Liver (tissue), 9 donors: ENCODE results near the gene GRAMD1A. TPM values are rescaled to one million over a fixed set of nuclear protein-coding genes. Genes with fewer than 3 reads are reported as not detected.
"Not testable (repeated sequence)": the region's sequence is repeated elsewhere in the genome, so short reads cannot be mapped to it uniquely, and the experiment has no call there.

ENCODE experiments used
- DNase-seq: peaks from one replicate; pipeline ENCODE4 v3.0.0-alpha.2; 2017; ENCODE audit warnings: low spot score
- H3K27ac ChIP-seq, 2 donors: one replicate each; pipeline ENCODE4 v1.7.0; 2013; ENCODE audit warnings: inconsistent platforms in 2 of 2, low read length in 2 of 2, control low read depth in 1 of 2, low read depth in 1 of 2, mild to moderate bottlenecking in 1 of 2
- H3K27me3 ChIP-seq, 4 donors: one replicate each; pipeline versions ENCODE4 v1.6.1 to v1.7.0; 2013; ENCODE audit warnings: low read length in 3 of 4, inconsistent platforms in 1 of 4, mild to moderate bottlenecking in 1 of 4, moderate library complexity in 1 of 4; ENCODE audit not compliant: control insufficient read depth in 4 of 4, insufficient read depth in 4 of 4
- H3K36me3 ChIP-seq, 4 donors: one replicate each; pipeline versions ENCODE4 v1.6.1 to v1.7.0; 2013; ENCODE audit warnings: low read length in 3 of 4, mild to moderate bottlenecking in 3 of 4, low read depth in 1 of 4, moderate library complexity in 1 of 4; ENCODE audit not compliant: control insufficient read depth in 4 of 4, insufficient read depth in 3 of 4
- H3K4me1 ChIP-seq, 4 donors: one replicate each; pipeline versions ENCODE4 v1.6.1 to v1.7.0; 2013; ENCODE audit warnings: low read length in 3 of 4, mild to moderate bottlenecking in 3 of 4, moderate library complexity in 1 of 4; ENCODE audit not compliant: control insufficient read depth in 4 of 4, insufficient read depth in 4 of 4
- H3K4me3 ChIP-seq, 3 donors: one replicate each; pipeline versions ENCODE4 v1.6.1 to v1.7.0; 2013; ENCODE audit warnings: low read length in 3 of 3, control low read depth in 1 of 3, low read depth in 1 of 3, mild to moderate bottlenecking in 1 of 3
- H3K9ac ChIP-seq, 2 donors: one replicate each; pipeline ENCODE4 v1.7.0; 2013; ENCODE audit warnings: low read length in 2 of 2, mild to moderate bottlenecking in 2 of 2, moderate library complexity in 2 of 2, control low read depth in 1 of 2, low read depth in 1 of 2
- H3K9me3 ChIP-seq, 4 donors: one replicate each; pipeline versions ENCODE4 v1.6.1 to v1.7.0; 2013; ENCODE audit warnings: low read length in 3 of 4; ENCODE audit not compliant: control insufficient read depth in 4 of 4
- CTCF ChIP-seq: fragments of 150-350 bp; IDR thresholded peaks from 2 replicates; pipeline ENCODE4 v1.5.1; 2017; ENCODE audit warnings: improper control_type of control experiment, low read depth, low read length; ENCODE audit not compliant: missing input control
- EGR1 ChIP-seq, 2 donors: IDR thresholded peaks; 2 replicates each; pipeline ENCODE4 v1.6.1; 2016 to 2018; ENCODE audit warnings: antibody characterized with exemption in 2 of 2, low read depth in 2 of 2
- FOXA1 ChIP-seq: IDR thresholded peaks from 2 replicates; pipeline ENCODE4 v1.6.1; 2016; ENCODE audit warnings: antibody characterized with exemption
- FOXA2 ChIP-seq: IDR thresholded peaks from 2 replicates; pipeline ENCODE4 v1.6.1; 2016; ENCODE audit warnings: antibody characterized with exemption
- HNF4A ChIP-seq, 2 donors: conservative IDR thresholded peaks; 2 replicates each; pipeline ENCODE4 v1.6.1; 2016; ENCODE audit warnings: antibody characterized with exemption in 2 of 2, mild to moderate bottlenecking in 2 of 2
- JUND ChIP-seq, 2 donors: IDR thresholded peaks; 2 replicates each; pipeline ENCODE4 v1.6.1; 2016; ENCODE audit warnings: antibody characterized with exemption in 2 of 2
- MAX ChIP-seq: IDR thresholded peaks from 2 replicates; pipeline ENCODE4 v1.6.1; 2016; ENCODE audit warnings: antibody characterized with exemption
- NR2F2 ChIP-seq: IDR thresholded peaks from 2 replicates; pipeline ENCODE4 v1.6.1; 2016; ENCODE audit warnings: antibody characterized with exemption
- RXRA ChIP-seq, 2 donors: IDR thresholded peaks; 2 replicates each; pipeline ENCODE4 v1.6.1; 2017 to 2018; ENCODE audit warnings: antibody characterized with exemption in 2 of 2, mild to moderate bottlenecking in 1 of 2
- TAF1 ChIP-seq: conservative IDR thresholded peaks from 2 replicates; pipeline ENCODE4 v1.6.1; 2016; ENCODE audit warnings: antibody characterized with exemption, mild to moderate bottlenecking
- YY1 ChIP-seq: IDR thresholded peaks from 2 replicates; pipeline ENCODE4 v1.6.1; 2016; ENCODE audit warnings: antibody characterized with exemption, mild to moderate bottlenecking
- ZBTB33 ChIP-seq: IDR thresholded peaks from 2 replicates; pipeline ENCODE4 v1.6.1; 2016; ENCODE audit warnings: antibody characterized with exemption
- WGBS: extraction: QIAGEN DNeasy Blood & Tissue Kit; methylation state at CpG from one replicate; pipeline ENCODE4 v1.1.7; 2013; 5-methylcytosine and 5-hydroxymethylcytosine counted together
- polyA plus RNA-seq, 2 donors: library from polyadenylated mRNA; stranded (reverse) in 1 of 2; unstranded in 1 of 2; fragments of 200-250 nt in 1 of 2; fragments of >200 nt in 1 of 2; fragmentation: Nextera tagmentation in 1 of 2; extraction: Ambion mirVana in 1 of 2; gene quantifications; one replicate each; pipeline versions ENCODE4 v1.2.1 to v1.2.3, GENCODE V29; 2013 to 2015
- total RNA-seq, 2 donors: library from RNA; depleted of rRNA; stranded (reverse); fragments of >200 nt; gene quantifications; one replicate each; pipeline ENCODE4 v1.2.3, GENCODE V29; 2014
- TF ChIP-seq, protein P1 (sequence below): IDR thresholded peaks from 2 replicates; pipeline ENCODE4 v1.6.1; 2016; ENCODE audit warnings: antibody characterized with exemption
- donor health status: healthy.
- donor health status: healthy.
- donor health status: healthy.
- donor health status: healthy.
- donor health status: healthy.

Gene GRAMD1A
- total and polyA plus RNA-seq, 4 donors = 8.6 to 14.1 (median 11.2) TPM

GRCh38 chr19:35002037-35002535 lies 2.0 kb downstream of the GRAMD1A start:
- Histone ChIP-seq H3K9ac (no peak overlapping the region), H3K4me1 (peaks cover 3 to 36% (median 17%) of the 10 kb centered on the region in 4 donors), H3K27me3 (no peaks in the 10 kb centered on the region), H3K36me3 (no peaks in the 10 kb centered on the region), H3K4me3 (no peak overlapping the region), H3K27ac (peak overlapping the region in 1 of 2 donors; percentile 11), H3K9me3 (no peaks in the 10 kb centered on the region)
- DNase-seq = no peak
- TF ChIP-seq HNF4A (conservative IDR thresholded peaks at IDR 0.05) = no peak
- TF ChIP-seq YY1 = no peak
- TF ChIP-seq JUND (IDR thresholded peaks at IDR 0.05) = no peak
- no peak for TF ChIP-seq FOXA1
- no peak for TF ChIP-seq TAF1
- no peak for TF ChIP-seq FOXA2
- no peak for TF ChIP-seq NR2F2
- TF ChIP-seq MAX = no peak
- TF ChIP-seq EGR1 (IDR thresholded peaks at IDR 0.05; ENCODE audit: low read depth in 2 of 2) = no peak
- TF ChIP-seq, protein P1, sequence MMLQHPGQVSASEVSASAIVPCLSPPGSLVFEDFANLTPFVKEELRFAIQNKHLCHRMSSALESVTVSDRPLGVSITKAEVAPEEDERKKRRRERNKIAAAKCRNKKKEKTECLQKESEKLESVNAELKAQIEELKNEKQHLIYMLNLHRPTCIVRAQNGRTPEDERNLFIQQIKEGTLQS = no peak
- no peak for TF ChIP-seq CTCF
- 87% methylated on average over 11 of the region's 11 CpGs for WGBS

DNA sequence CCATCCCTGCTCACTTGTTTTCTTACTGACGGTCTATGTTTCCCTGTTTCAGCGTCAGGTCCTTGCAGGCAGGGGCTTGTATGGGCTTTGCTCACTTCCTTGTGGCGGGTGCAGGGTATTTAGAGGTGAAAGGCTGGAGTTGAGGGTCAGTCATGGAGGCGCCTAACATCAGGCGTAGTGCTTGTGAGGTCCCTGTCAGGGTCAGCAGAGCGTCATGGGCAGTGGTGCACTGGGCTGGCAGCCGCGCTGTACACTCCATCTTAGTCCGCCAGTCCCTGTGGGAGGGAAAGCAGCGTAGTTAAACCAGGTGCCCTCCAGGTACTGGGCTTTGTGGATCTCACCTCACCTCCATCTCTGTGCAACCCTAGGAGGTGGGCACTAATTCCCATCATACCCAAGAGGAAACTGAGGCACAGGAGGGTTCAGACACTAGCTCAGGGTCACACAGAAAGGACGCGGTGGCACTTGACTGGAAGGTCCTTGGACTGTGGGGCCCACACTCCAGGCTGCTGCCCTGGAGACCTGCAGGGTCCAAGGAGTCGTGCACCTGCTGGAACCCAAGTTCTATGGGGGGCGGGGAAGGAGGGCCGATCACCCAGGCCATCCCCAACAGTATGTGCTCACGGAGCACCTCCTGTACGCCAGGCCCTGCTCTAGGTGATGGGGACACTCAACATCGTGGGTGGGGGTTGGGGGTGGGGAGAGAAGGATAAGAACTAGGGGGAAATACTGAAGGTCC lies 4.6 kb downstream of the GRAMD1A start:
- H3K27ac ChIP-seq = no peak overlapping the region
- TF ChIP-seq NR2F2 = no peak
- H3K4me1 ChIP-seq = peaks cover 3 to 26% (median 11%) of the 10 kb centered on the region in 4 donors
- no peak overlapping the region for H3K9ac ChIP-seq
- WGBS = 89% methylated on average over 18 of the region's 18 CpGs
- H3K4me3 ChIP-seq = no peak overlapping the region
- H3K36me3 ChIP-seq = peaks cover 0 to 6% (median 0%) of the 10 kb centered on the region in 4 donors
- H3K9me3 ChIP-seq = no peaks in the 10 kb centered on the region
- no peaks in the 10 kb centered on the region for H3K27me3 ChIP-seq
- no peak for DNase-seq

DNA sequence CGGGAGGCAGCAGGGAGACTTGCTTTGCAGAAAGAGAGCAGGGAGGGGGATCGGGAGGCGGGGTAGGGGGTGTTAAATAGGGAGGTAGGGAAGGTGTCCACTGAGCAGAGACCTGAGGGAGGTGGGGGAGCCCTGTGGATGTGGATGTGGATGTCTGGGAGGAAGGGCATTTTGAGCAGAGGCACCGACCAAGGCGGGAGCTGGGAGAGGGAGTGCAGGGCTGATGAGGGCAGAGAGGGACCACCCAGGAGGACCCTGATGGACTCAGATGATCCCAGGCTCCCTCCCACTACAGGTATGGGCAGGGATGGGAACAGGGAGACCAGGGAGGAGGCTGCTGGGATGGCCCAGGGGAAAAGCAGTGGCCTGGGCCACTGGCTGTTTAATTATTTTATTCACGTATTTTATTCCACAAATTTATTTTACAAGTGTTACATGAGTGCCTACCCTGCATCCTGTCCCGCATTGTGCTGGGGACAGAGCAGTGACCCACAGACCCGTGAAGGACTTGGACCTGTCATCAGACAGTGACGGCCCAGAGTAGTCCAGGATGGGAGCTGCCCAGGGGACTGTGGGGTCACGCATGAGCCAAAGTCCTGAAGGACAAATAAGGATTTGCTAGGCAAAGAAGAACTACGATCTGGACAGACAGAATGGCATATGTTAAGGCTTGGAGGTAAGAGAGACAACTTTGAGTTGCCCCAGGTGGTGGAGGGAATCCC lies 5.3 kb downstream of the GRAMD1A start:
- Histone ChIP-seq H3K27me3 (no peaks in the 10 kb centered on the region), H3K9ac (no peak overlapping the region), H3K4me1 (peaks cover 3 to 26% (median 11%) of the 10 kb centered on the region in 4 donors), H3K4me3 (no peak overlapping the region), H3K27ac (no peak overlapping the region), H3K9me3 (no peaks in the 10 kb centered on the region), H3K36me3 (peaks cover 0 to 10% (median 5%) of the 10 kb centered on the region in 4 donors)
- DNase-seq = no peak
- TF ChIP-seq RXRA (IDR thresholded peaks at IDR 0.05) = peak in 1 of 2 donors; percentile 8
- TF ChIP-seq HNF4A (conservative IDR thresholded peaks at IDR 0.05) = peak; percentile 14 to 64
- TF ChIP-seq ZBTB33 = no peak
- TF ChIP-seq TAF1 = no peak
- 67% methylated on average over 11 of the region's 11 CpGs for WGBS

DNA sequence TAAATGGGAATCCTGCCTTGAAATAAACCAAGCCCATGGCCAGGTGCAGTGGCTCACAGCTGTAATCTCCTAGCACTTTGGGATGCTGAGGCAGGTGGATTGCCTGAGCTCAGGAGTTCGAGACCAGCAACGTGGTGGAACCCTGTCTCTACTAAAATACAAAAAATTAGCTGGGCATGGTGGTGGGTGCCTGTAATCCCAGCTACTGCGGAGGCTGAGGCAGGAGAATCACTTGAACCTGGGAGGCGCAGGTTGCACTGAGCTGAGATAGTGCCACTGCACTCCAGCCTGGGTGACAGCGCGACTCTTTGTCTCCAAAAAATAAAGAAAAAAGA lies 5.9 kb downstream of the GRAMD1A start:
- Histone ChIP-seq H3K4me1 (peaks cover 3 to 24% (median 11%) of the 10 kb centered on the region in 4 donors), H3K36me3 (peaks cover 0 to 10% (median 6%) of the 10 kb centered on the region in 4 donors)
- H3K9me3 ChIP-seq, H3K27me3 ChIP-seq, H3K27ac ChIP-seq, DNase-seq, H3K9ac ChIP-seq, H3K4me3 ChIP-seq: not testable (repeated sequence)
- WGBS = 79% methylated on average over 6 of the region's 6 CpGs
